ENCODE measurements around the gene PLAA. TPM values are rescaled to one million over a fixed set of nuclear protein-coding genes. Genes with fewer than 3 reads are reported as not detected.

PLAA gene
- polyA plus RNA-seq (27.4 and 30.6 TPM in 2 replicates), polyA minus RNA-seq (72.1 and 83.5 TPM in 2 replicates)

DNA sequence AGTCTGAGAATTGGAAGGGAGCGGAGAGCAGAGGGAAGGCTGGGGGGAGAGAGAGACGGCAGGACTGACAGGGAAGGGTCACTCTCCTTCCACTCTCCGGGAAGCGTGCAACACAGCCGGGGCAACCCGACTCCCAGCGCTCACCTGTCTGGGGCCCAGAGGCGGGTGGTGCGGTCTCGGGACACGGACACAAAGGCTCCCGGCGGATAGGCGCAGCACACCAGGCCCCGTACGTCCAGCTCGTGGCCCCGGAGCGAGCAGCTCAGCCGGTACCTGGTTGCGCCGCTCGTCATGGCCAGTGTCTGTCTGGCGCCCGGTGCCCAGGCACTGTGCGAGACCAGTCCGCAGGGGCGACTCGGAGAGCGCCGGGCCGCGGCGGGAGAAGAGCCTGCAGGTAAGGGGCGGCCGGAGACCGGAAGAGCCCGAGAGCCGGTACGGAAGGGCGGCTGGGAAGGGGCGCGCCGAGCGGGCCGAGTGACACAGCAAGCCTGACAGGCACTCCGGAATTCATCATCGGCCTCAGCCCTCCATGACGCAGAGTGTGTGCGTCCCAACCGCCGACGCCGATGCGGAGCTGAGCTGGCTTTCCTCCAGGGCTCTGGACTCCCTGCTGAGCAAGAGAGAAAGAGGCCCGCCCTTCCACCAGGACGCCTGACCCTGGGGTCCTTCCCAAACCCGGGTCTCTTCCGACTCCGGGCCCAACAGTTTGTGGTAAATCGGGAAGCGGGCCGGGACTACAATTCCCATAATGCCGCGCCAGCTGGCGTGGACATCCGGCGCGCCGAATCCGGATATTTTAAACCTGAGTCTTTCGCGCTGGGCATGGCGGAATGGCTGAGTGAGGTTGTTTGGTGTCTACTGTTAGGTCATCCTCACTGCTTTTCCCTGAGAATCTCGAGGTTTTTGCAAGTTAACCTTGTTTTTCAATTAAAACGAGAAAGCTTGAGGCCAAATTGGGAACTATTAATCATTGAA lies at the start of gene PLAA:
TSS of gene PLAA (minus strand) at position 490 of the 975 bp plus-strand sequence. CDS start at position 293, 197 bp downstream.
- Histone ChIP-seq H3F3A (ENCODE audit: insufficient read depth, low read length, poor library complexity, severe bottlenecking) (no peaks in the 10 kb centered on the region), H2AFZ (ENCODE audit: low read depth, low read length) (peak within 1 kb of the TSS; percentile 82), H3K79me2 (replicated peaks; ENCODE audit: insufficient read depth, low read length) (peaks cover 42% of the 10 kb centered on the region), H3K27me3 (ENCODE audit: insufficient read depth, low read depth, low read length) (no peaks in the 10 kb centered on the region), H3K27ac (ENCODE audit: low read length) (peak within 1 kb of the TSS; percentile 98), H3K9me3 (ENCODE audit: low read length) (no peaks in the 10 kb centered on the region), H4K20me1 (ENCODE audit: insufficient read depth) (no peaks in the 10 kb centered on the region), H3K9ac (ENCODE audit: low read length) (peak within 1 kb of the TSS; percentile 97), H3K9me2 (ENCODE audit: insufficient read depth, low read length) (no peaks in the 10 kb centered on the region), H3K4me3 (ENCODE audit: low read length) (peak within 1 kb of the TSS; percentile 98), H3K4me2 (ENCODE audit: low read length) (peak within 1 kb of the TSS; percentile 96), H3K36me3 (ENCODE audit: insufficient read depth, low read length) (no peaks in the 10 kb centered on the region)
- TF ChIP-seq, protein P1, sequence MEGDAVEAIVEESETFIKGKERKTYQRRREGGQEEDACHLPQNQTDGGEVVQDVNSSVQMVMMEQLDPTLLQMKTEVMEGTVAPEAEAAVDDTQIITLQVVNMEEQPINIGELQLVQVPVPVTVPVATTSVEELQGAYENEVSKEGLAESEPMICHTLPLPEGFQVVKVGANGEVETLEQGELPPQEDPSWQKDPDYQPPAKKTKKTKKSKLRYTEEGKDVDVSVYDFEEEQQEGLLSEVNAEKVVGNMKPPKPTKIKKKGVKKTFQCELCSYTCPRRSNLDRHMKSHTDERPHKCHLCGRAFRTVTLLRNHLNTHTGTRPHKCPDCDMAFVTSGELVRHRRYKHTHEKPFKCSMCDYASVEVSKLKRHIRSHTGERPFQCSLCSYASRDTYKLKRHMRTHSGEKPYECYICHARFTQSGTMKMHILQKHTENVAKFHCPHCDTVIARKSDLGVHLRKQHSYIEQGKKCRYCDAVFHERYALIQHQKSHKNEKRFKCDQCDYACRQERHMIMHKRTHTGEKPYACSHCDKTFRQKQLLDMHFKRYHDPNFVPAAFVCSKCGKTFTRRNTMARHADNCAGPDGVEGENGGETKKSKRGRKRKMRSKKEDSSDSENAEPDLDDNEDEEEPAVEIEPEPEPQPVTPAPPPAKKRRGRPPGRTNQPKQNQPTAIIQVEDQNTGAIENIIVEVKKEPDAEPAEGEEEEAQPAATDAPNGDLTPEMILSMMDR (IDR thresholded peaks at IDR 0.05; ENCODE audit: poor library complexity, severe bottlenecking) = peak; percentile 46
- TF ChIP-seq EP300 (conservative IDR thresholded peaks at IDR 0.05; ENCODE audit: poor library complexity, severe bottlenecking) (peak; percentile 75), TAF1 (IDR thresholded peaks at IDR 0.05; ENCODE audit: low read depth) (peak; percentile 81), MXI1 (conservative IDR thresholded peaks at IDR 0.05; ENCODE audit: poor library complexity, severe bottlenecking) (peak; percentile 98), EZH2 (IDR thresholded peaks at IDR 0.05; ENCODE audit: borderline replicate concordance, insufficient read depth, low read length, poor library complexity, severe bottlenecking) (no peak), POLR2AphosphoS5 (IDR thresholded peaks at IDR 0.05) (peak; percentile 73), SMC3 (conservative IDR thresholded peaks at IDR 0.05; ENCODE audit: poor library complexity) (no peak), RAD21 (conservative IDR thresholded peaks at IDR 0.05) (no peak)
- TF ChIP-seq, protein P2, sequence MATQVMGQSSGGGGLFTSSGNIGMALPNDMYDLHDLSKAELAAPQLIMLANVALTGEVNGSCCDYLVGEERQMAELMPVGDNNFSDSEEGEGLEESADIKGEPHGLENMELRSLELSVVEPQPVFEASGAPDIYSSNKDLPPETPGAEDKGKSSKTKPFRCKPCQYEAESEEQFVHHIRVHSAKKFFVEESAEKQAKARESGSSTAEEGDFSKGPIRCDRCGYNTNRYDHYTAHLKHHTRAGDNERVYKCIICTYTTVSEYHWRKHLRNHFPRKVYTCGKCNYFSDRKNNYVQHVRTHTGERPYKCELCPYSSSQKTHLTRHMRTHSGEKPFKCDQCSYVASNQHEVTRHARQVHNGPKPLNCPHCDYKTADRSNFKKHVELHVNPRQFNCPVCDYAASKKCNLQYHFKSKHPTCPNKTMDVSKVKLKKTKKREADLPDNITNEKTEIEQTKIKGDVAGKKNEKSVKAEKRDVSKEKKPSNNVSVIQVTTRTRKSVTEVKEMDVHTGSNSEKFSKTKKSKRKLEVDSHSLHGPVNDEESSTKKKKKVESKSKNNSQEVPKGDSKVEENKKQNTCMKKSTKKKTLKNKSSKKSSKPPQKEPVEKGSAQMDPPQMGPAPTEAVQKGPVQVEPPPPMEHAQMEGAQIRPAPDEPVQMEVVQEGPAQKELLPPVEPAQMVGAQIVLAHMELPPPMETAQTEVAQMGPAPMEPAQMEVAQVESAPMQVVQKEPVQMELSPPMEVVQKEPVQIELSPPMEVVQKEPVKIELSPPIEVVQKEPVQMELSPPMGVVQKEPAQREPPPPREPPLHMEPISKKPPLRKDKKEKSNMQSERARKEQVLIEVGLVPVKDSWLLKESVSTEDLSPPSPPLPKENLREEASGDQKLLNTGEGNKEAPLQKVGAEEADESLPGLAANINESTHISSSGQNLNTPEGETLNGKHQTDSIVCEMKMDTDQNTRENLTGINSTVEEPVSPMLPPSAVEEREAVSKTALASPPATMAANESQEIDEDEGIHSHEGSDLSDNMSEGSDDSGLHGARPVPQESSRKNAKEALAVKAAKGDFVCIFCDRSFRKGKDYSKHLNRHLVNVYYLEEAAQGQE (IDR thresholded peaks at IDR 0.05; ENCODE audit: borderline replicate concordance) = peak; percentile 88

DNA sequence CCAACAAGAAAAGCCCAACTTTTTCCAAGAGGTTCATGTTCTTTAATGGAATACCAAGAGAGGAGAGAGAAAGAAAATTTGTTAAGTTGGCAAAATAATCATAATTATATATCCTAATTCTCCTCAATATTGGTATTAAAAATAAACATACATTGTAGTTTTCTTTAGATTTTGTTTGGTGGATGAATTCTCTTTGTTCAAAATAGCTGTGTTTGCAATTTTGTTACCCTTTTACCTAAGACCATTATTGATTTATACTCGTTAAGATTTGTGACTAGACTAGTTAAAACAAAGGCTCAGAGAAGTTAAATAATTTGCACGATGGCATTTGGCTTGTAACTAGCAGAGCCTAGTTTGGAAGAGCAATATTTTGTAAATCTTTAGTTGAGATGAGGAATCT lies 48.8 kb upstream of the PLAA start:
- Histone ChIP-seq H3K4me3 (ENCODE audit: low read length) (no peak overlapping the region), H3K27me3 (ENCODE audit: insufficient read depth, low read depth, low read length) (no peaks in the 10 kb centered on the region), H3K9me3 (ENCODE audit: low read length) (no peaks in the 10 kb centered on the region), H3K9me2 (ENCODE audit: insufficient read depth, low read length) (no peaks in the 10 kb centered on the region), H3K9ac (ENCODE audit: low read length) (no peak overlapping the region), H2AFZ (ENCODE audit: low read depth, low read length) (no peak overlapping the region), H3K4me2 (ENCODE audit: low read length) (no peak overlapping the region), H3K79me2 (replicated peaks; ENCODE audit: insufficient read depth, low read length) (no peaks in the 10 kb centered on the region), H3K27ac (ENCODE audit: low read length) (no peak overlapping the region), H3F3A (ENCODE audit: insufficient read depth, low read length, poor library complexity, severe bottlenecking) (no peaks in the 10 kb centered on the region), H3K36me3 (ENCODE audit: insufficient read depth, low read length) (no peaks in the 10 kb centered on the region), H4K20me1 (ENCODE audit: insufficient read depth) (no peaks in the 10 kb centered on the region)
- TF ChIP-seq, protein P2 (IDR thresholded peaks at IDR 0.05; ENCODE audit: borderline replicate concordance) = no peak
- no peak for TF ChIP-seq RAD21 (conservative IDR thresholded peaks at IDR 0.05)
- no peak for TF ChIP-seq TAF1 (IDR thresholded peaks at IDR 0.05; ENCODE audit: low read depth)
- TF ChIP-seq POLR2AphosphoS5 (IDR thresholded peaks at IDR 0.05) = no peak
- TF ChIP-seq MXI1 (conservative IDR thresholded peaks at IDR 0.05; ENCODE audit: poor library complexity, severe bottlenecking) = no peak
- TF ChIP-seq SMC3 (conservative IDR thresholded peaks at IDR 0.05; ENCODE audit: poor library complexity) = no peak
- TF ChIP-seq EP300 (conservative IDR thresholded peaks at IDR 0.05; ENCODE audit: poor library complexity, severe bottlenecking) = no peak
- TF ChIP-seq, protein P1 (IDR thresholded peaks at IDR 0.05; ENCODE audit: poor library complexity, severe bottlenecking) = no peak
- TF ChIP-seq EZH2 (IDR thresholded peaks at IDR 0.05; ENCODE audit: borderline replicate concordance, insufficient read depth, low read length, poor library complexity, severe bottlenecking) = no peak

All from neural cell (in vitro differentiated cells).